H9 (cell line): Measurements from ENCODE around the gene PCNX2. TPM values are rescaled to one million over a fixed set of nuclear protein-coding genes. Genes with fewer than 3 reads are reported as not detected.

Experiments
- DNase-seq: peaks from one replicate; pipeline ENCODE4 v3.0.0-alpha.2; 2017
- H2AFZ ChIP-seq: one replicate; pipeline ENCODE4 v1.6.1; 2013; ENCODE audit warnings: mild to moderate bottlenecking, low read length, control low read depth, moderate library complexity
- H2AK5ac ChIP-seq: 2 replicates; pipeline ENCODE4 v1.6.1; 2013; ENCODE audit warnings: low read length, control low read depth, mixed read lengths; ENCODE audit not compliant: insufficient read length
- H2BK120ac ChIP-seq: one replicate; pipeline ENCODE4 v1.6.1; 2013; ENCODE audit warnings: low read depth, mild to moderate bottlenecking, low read length, control low read depth, inconsistent platforms; ENCODE audit not compliant: poor library complexity, severe bottlenecking
- H2BK12ac ChIP-seq: 2 replicates; pipeline ENCODE4 v1.6.1; 2013; ENCODE audit warnings: low read length, control low read depth, mixed read lengths, low read depth; ENCODE audit not compliant: insufficient read length
- H2BK15ac ChIP-seq: 2 replicates; pipeline ENCODE4 v1.6.1; 2013; ENCODE audit warnings: low read depth, low read length, control low read depth
- H2BK20ac ChIP-seq: one replicate; pipeline ENCODE4 v1.6.1; 2013; ENCODE audit warnings: low read depth, mild to moderate bottlenecking, low read length, control low read depth, inconsistent platforms; ENCODE audit not compliant: poor library complexity, severe bottlenecking
- H2BK5ac ChIP-seq: 2 replicates; pipeline ENCODE4 v1.6.1; 2013; ENCODE audit warnings: low read length, control low read depth, mixed read lengths; ENCODE audit not compliant: insufficient read length
- H3K14ac ChIP-seq: 2 replicates; pipeline ENCODE4 v1.6.1; 2013; ENCODE audit warnings: low read length, control low read depth; ENCODE audit not compliant: insufficient read depth
- H3K18ac ChIP-seq: 2 replicates; pipeline ENCODE4 v1.6.1; 2013; ENCODE audit warnings: low read depth, mild to moderate bottlenecking, mixed read lengths, low read length, control low read depth; ENCODE audit not compliant: insufficient read length
- H3K23ac ChIP-seq: 2 replicates; pipeline ENCODE4 v1.6.1; 2013; ENCODE audit warnings: low read length, control low read depth, mixed read lengths, low read depth; ENCODE audit not compliant: insufficient read length
- H3K23me2 ChIP-seq: 2 replicates; pipeline ENCODE4 v1.6.1; 2013; ENCODE audit warnings: low read depth, mild to moderate bottlenecking, mixed read lengths, low read length, control low read depth; ENCODE audit not compliant: insufficient read length, poor library complexity, severe bottlenecking
- H3K27ac ChIP-seq: 2 replicates; pipeline ENCODE4 v1.5.1; 2013; ENCODE audit warnings: low read length, control low read depth, mixed read lengths, low read depth; ENCODE audit not compliant: insufficient read length
- H3K27me3 ChIP-seq: 2 replicates; pipeline ENCODE4 v1.6.1; 2013; ENCODE audit warnings: low read length, control low read depth, inconsistent platforms; ENCODE audit not compliant: insufficient read depth
- H3K4ac ChIP-seq: 2 replicates; pipeline ENCODE4 v1.6.1; 2013; ENCODE audit warnings: low read depth, mild to moderate bottlenecking, control low read depth, inconsistent platforms, low read length, moderate library complexity
- H3K4me1 ChIP-seq: 2 replicates; pipeline ENCODE4 v1.6.1; 2013; ENCODE audit warnings: low read length, control low read depth, inconsistent platforms; ENCODE audit not compliant: insufficient read depth
- H3K4me2 ChIP-seq: 2 replicates; pipeline ENCODE4 v1.6.1; 2013; ENCODE audit warnings: low read length, control low read depth, mixed read lengths; ENCODE audit not compliant: insufficient read length, insufficient read depth
- H3K56ac ChIP-seq: 2 replicates; pipeline ENCODE4 v1.6.1; 2013; ENCODE audit warnings: low read depth, mild to moderate bottlenecking, mixed read lengths, low read length, control low read depth; ENCODE audit not compliant: insufficient read length
- H3K79me1 ChIP-seq: 2 replicates; pipeline ENCODE4 v1.6.1; 2013; ENCODE audit warnings: low read depth, mild to moderate bottlenecking, moderate library complexity, low read length, control low read depth, inconsistent platforms; ENCODE audit not compliant: insufficient read depth, poor library complexity, severe bottlenecking
- H3K79me2 ChIP-seq: 2 replicates; pipeline ENCODE4 v1.6.1; 2013; ENCODE audit warnings: low read length, control low read depth, inconsistent platforms; ENCODE audit not compliant: insufficient read depth
- H3K9ac ChIP-seq: 2 replicates; pipeline ENCODE4 v1.6.1; 2013; ENCODE audit warnings: low read length, control low read depth, mixed read lengths; ENCODE audit not compliant: insufficient read length; ENCODE audit errors: extremely low read depth
- H3K9me3 ChIP-seq: one replicate; pipeline ENCODE4 v1.6.1; 2013; ENCODE audit warnings: low read depth, low read length, inconsistent platforms; ENCODE audit not compliant: control insufficient read depth
- H3T11ph ChIP-seq: one replicate; pipeline ENCODE4 v1.6.1; 2013; ENCODE audit warnings: mild to moderate bottlenecking, low read length, control low read depth, inconsistent platforms
- H4K20me1 ChIP-seq: one replicate; pipeline ENCODE4 v1.6.1; 2013; ENCODE audit not compliant: control insufficient read depth, insufficient read length, insufficient read depth
- H4K5ac ChIP-seq: 2 replicates; pipeline ENCODE4 v1.6.1; 2013; ENCODE audit warnings: low read depth, mild to moderate bottlenecking, mixed read lengths, low read length, control low read depth; ENCODE audit not compliant: insufficient read length
- H4K8ac ChIP-seq: replicated peaks from 2 replicates; pipeline ENCODE4 v1.6.1; 2013; ENCODE audit warnings: low read length, control low read depth, mixed read lengths, low read depth; ENCODE audit not compliant: insufficient read length
- H4K91ac ChIP-seq: 2 replicates; pipeline ENCODE4 v1.6.1; 2013; ENCODE audit warnings: low read depth, mild to moderate bottlenecking, moderate library complexity, mixed read lengths, low read length, control low read depth; ENCODE audit not compliant: insufficient read length
- H3K27ac Mint-ChIP-seq, 3 experiments: 2 replicates in 2 of 3; 3 replicates in 1 of 3; pipeline ENCODE4 v1.8.0; 2020 to 2021; ENCODE audit warnings: mixed read lengths in 3 of 3, mild to moderate bottlenecking in 1 of 3, moderate library complexity in 1 of 3
- H3K27me3 Mint-ChIP-seq: 2 replicates; pipeline ENCODE4 v1.8.0; 2021; ENCODE audit warnings: low read depth, mild to moderate bottlenecking, moderate library complexity, mixed read lengths
- H3K36me3 Mint-ChIP-seq, 3 experiments: 2 replicates in 2 of 3; 3 replicates in 1 of 3; pipeline ENCODE4 v1.8.0; 2020 to 2021; ENCODE audit warnings: low read depth in 3 of 3, mixed read lengths in 3 of 3; ENCODE audit not compliant: insufficient read depth in 1 of 3
- H3K4me1 Mint-ChIP-seq, 2 experiments: 2 replicates each; pipeline ENCODE4 v1.8.0; 2020; ENCODE audit warnings: mixed read lengths in 2 of 2
- H3K4me3 Mint-ChIP-seq, 2 experiments: 2 replicates in 1 of 2; 3 replicates in 1 of 2; pipeline ENCODE4 v1.8.0; 2020 to 2021; ENCODE audit warnings: mild to moderate bottlenecking in 2 of 2, mixed read lengths in 2 of 2, moderate library complexity in 1 of 2
- H3K9me3 Mint-ChIP-seq, 2 experiments: 2 replicates in 1 of 2; 3 replicates in 1 of 2; pipeline ENCODE4 v1.8.0; 2020; ENCODE audit warnings: mild to moderate bottlenecking in 2 of 2, mixed read lengths in 2 of 2, moderate library complexity in 1 of 2
- CTCF ChIP-seq: fragments of 200-600 bp; sonication (generic); conservative IDR thresholded peaks from 3 replicates; pipeline ENCODE4 v1.8.0; 2021; ENCODE audit warnings: antibody characterized with exemption, mild to moderate bottlenecking
- WGBS: extraction: QIAGEN DNeasy Blood & Tissue Kit; methylation state at CpG from one replicate; pipeline ENCODE4 v1.1.7; 2013; ENCODE audit warnings: missing lambda C conversion rate, low lambda C conversion rate, mixed read lengths; ENCODE audit not compliant: insufficient read length; ENCODE audit errors: extremely low coverage; 5-methylcytosine and 5-hydroxymethylcytosine counted together
- total RNA-seq: library from RNA; stranded (reverse); gene quantifications from 2 replicates; pipeline ENCODE4 v1.2.1, GENCODE V29; 2021

Gene PCNX2
- total RNA-seq, 1 experiment from 2014 or later = 45.1 TPM

DNA sequence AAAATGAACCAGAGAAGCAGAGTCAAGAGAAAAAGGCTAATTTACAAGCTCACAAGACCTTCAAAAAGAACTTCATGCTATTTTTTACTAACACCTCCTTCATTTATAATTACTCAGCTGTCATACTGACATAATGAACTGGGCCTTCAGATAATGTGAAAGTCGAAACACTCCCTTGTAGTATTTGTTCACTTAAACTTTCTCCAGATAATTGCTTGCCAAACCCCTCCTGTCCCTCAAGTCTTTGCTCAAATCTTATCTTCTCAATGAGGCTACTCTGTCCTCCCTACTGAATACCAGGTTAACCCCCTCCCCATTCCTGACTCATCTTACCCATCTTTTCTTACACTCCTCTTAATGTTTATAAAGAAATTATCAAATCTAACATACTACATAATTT, 20.9 kb upstream of the PCNX2 start:
- Histone ChIP-seq H2BK120ac (no peak overlapping the region), H3K9ac (no peak overlapping the region), H3K4me2 (no peak overlapping the region), H3T11ph (no peak overlapping the region), H3K23me2 (no peaks in the 10 kb centered on the region), H4K20me1 (no peaks in the 10 kb centered on the region), H3K9me3 (no peaks in the 10 kb centered on the region), H2BK15ac (no peak overlapping the region), H3K14ac (no peak overlapping the region), H4K5ac (no peak overlapping the region), H2BK12ac (no peak overlapping the region), H3K18ac (no peak overlapping the region), H3K4ac (no peak overlapping the region), H4K91ac (no peak overlapping the region), H2AFZ (no peak overlapping the region), H2BK20ac (no peak overlapping the region), H3K27ac (no peak overlapping the region), H4K8ac (no peak overlapping the region), H3K23ac (no peak overlapping the region), H2AK5ac (no peak overlapping the region), H2BK5ac (no peak overlapping the region), H3K27me3 (no peaks in the 10 kb centered on the region), H3K79me2 (no peaks in the 10 kb centered on the region), H3K56ac (no peak overlapping the region), H3K79me1 (no peaks in the 10 kb centered on the region), H3K4me1 (no peaks in the 10 kb centered on the region; the same call in none of the 2 replicates)
- no peaks in the 10 kb centered on the region for H3K36me3 Mint-ChIP-seq
- no peak for TF ChIP-seq CTCF
- no peak for DNase-seq
- WGBS = no CpG with 5 or more reads among the region's 1 CpG
- H3K4me3 Mint-ChIP-seq = no peak overlapping the region
- no peak overlapping the region; a peak in 1 of 7 replicates for H3K27ac Mint-ChIP-seq
- no peaks in the 10 kb centered on the region for H3K27me3 Mint-ChIP-seq
- H3K9me3 Mint-ChIP-seq = no peaks in the 10 kb centered on the region
- peaks cover 4 to 5% of the 10 kb centered on the region in 2 experiments; a peak in 3 of 4 replicates for H3K4me1 Mint-ChIP-seq
